Neuron (in vitro differentiated cells): ENCODE data around the gene WDR54.
A peak's percentile ranks its signal among the peaks of the same experiment; 100 is the strongest.

Experiments
- H2AFZ ChIP-seq: one replicate; pipeline ENCODE4 v1.6.1; 2013; ENCODE audit warnings: low read depth, mild to moderate bottlenecking, inconsistent platforms, low read length, moderate library complexity
- H3K27me3 ChIP-seq: one replicate; pipeline ENCODE4 v1.6.1; 2013; ENCODE audit warnings: low read length; ENCODE audit not compliant: insufficient read depth
- H3K36me3 ChIP-seq: one replicate; pipeline ENCODE4 v1.6.1; 2013; ENCODE audit warnings: low read length; ENCODE audit not compliant: insufficient read depth
- H3K4me1 ChIP-seq: one replicate; pipeline ENCODE4 v1.6.1; 2013; ENCODE audit warnings: low read length; ENCODE audit not compliant: insufficient read depth
- H3K4me3 ChIP-seq: 2 replicates; pipeline ENCODE4 v1.5.1; 2013; ENCODE audit warnings: mild to moderate bottlenecking, low read length, moderate library complexity
- H3K9me3 ChIP-seq: one replicate; pipeline ENCODE4 v1.6.1; 2013; ENCODE audit warnings: low read length

The WDR54 gene

GRCh38 chr2:74421221-74421870 lies at the start of gene WDR54, which contains the start of gene C2orf81:
TSS of gene WDR54 (plus strand) at chr2:74421730. CDS start at chr2:74422154, 424 bp downstream.
TSS of gene C2orf81 (minus strand) at chr2:74421619. CDS start at chr2:74421560, 59 bp downstream.
- no peaks in the 10 kb centered on the region for H3K9me3 ChIP-seq
- H3K4me3 ChIP-seq, result peak within 1 kb of the TSS; percentile 73
- H3K27me3 ChIP-seq, result no peaks in the 10 kb centered on the region
- H2AFZ ChIP-seq, result peak within 1 kb of the TSS; percentile 83
- peaks cover 19% of the 10 kb centered on the region for H3K36me3 ChIP-seq
- H3K4me1 ChIP-seq, result peaks cover 10% of the 10 kb centered on the region

GRCh38 chr2:74372674-74373073 lies 48.9 kb upstream of the WDR54 start:
- Histone ChIP-seq H3K9me3 (no peaks in the 10 kb centered on the region), H2AFZ (no peak overlapping the region), H3K4me3 (no peak overlapping the region), H3K36me3 (peaks cover 61% of the 10 kb centered on the region), H3K4me1 (peaks cover 27% of the 10 kb centered on the region), H3K27me3 (no peaks in the 10 kb centered on the region)

DNA sequence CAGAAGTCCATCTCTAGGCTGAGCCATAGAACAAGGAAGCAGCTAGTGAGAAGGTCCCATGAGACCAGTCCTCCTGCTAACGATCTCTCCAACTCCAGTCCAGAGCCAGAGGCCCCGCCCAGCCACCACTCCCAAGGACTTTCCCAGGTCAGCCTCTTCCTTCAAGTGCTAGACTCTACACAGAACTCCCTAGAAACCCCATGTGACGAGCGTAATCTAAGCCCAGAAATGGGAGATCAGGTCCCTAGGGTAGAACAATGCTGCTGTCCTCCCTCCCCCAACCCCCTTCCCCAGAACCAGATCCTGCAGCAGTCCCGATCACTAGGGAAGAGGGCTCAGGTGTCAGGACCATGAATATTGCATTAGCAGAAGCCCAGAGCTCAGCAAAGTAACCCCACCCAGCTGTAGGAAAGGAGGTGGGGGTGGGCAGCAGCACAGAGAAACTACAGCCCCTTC lies 48.3 kb upstream of the WDR54 start:
- Histone ChIP-seq H3K4me1 (peaks cover 27% of the 10 kb centered on the region), H3K36me3 (peaks cover 59% of the 10 kb centered on the region), H2AFZ (no peak overlapping the region), H3K9me3 (no peaks in the 10 kb centered on the region), H3K27me3 (no peaks in the 10 kb centered on the region), H3K4me3 (no peak overlapping the region)

DNA sequence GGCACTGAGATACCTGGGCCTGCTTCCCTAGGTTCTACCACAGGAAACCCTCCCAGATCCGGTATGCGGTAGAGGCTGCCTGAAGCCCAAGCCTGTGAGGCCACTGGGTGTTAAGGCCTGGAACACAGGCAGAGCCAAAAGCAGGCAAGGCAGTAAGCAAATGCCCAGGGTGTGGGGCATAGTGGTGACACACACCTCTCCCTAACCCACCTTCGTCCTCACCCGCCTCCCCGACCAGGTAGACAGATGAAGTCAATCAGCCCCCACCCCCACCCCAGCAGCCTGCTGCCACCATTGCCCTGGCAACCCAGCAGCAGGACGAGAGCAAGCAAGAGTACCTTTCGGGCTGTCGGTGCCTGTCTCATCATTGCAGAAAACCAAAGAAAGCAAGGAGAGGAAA lies 47.5 kb upstream of the WDR54 start:
- H2AFZ ChIP-seq, result no peak overlapping the region
- no peaks in the 10 kb centered on the region for H3K9me3 ChIP-seq
- peaks cover 27% of the 10 kb centered on the region for H3K4me1 ChIP-seq
- H3K36me3 ChIP-seq, result peaks cover 52% of the 10 kb centered on the region
- H3K27me3 ChIP-seq, result no peaks in the 10 kb centered on the region
- peak overlapping the region; percentile 41 for H3K4me3 ChIP-seq

- Histone ChIP-seq H3K9me3 (no peaks in the 10 kb centered on the region), H3K4me3 (peak overlapping the region; percentile 41), H2AFZ (no peak overlapping the region), H3K4me1 (peaks cover 31% of the 10 kb centered on the region), H3K27me3 (no peaks in the 10 kb centered on the region), H3K36me3 (peaks cover 47% of the 10 kb centered on the region)
Measured at GRCh38 chr2:74374509-74375205, 46.9 kb upstream of the WDR54 start.

DNA sequence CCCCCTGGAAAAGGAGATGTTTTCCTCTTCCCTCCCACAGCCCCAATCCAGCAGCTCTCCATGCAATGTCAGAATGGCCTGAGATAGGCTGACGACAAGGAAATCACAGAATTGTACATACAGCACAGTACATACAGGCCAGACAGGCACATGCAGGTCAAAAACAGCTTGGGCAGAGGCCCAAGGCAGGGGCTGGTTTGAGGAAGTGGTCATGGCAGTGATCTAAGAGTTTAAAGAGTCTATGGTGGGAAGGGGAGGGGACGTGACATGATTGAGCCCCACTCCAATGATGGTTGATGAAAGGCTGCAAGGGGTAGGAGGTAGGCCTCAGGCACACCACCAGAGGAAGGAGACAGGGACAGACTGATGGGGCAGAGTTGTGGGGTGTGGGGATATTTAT lies 45.7 kb upstream of the WDR54 start:
- H3K36me3 ChIP-seq, result peaks cover 36% of the 10 kb centered on the region
- no peaks in the 10 kb centered on the region for H3K27me3 ChIP-seq
- peaks cover 40% of the 10 kb centered on the region for H3K4me1 ChIP-seq
- no peak overlapping the region for H3K4me3 ChIP-seq
- no peak overlapping the region for H2AFZ ChIP-seq
- no peaks in the 10 kb centered on the region for H3K9me3 ChIP-seq

DNA sequence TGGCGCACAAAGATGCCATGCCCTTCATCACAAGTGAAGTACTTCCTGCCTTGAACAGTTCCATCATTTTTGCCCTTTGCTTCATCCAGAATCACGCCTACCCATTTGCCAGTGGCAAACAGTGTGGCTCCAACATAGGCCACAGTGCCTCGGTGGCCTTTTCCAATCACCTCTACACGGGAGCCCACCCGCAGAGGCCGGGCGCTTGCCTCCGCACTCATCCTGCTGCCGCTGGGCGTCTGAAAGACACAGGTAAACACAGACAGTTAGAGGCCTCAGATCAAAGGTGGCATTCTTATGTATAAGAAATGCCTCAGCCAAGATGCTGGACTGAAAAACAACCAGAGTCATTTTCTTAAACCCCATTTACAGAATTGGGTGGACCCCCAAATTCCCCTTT lies 43.5 kb upstream of the WDR54 start:
- Histone ChIP-seq H3K4me3 (no peak overlapping the region), H3K9me3 (no peaks in the 10 kb centered on the region), H3K36me3 (peaks cover 22% of the 10 kb centered on the region)

GRCh38 chr2:74379851-74380789 lies 41.4 kb upstream of the WDR54 start, which contains the start of gene DCTN1:
TSS of gene DCTN1 (minus strand) at chr2:74380311. CDS start at chr2:74380037, 274 bp downstream.
- peaks cover 27% of the 10 kb centered on the region for H3K36me3 ChIP-seq
- no peaks in the 10 kb centered on the region for H3K27me3 ChIP-seq
- H2AFZ ChIP-seq, result no peak within 1 kb of the TSS
- H3K9me3 ChIP-seq, result no peaks in the 10 kb centered on the region
- peaks cover 22% of the 10 kb centered on the region for H3K4me1 ChIP-seq
- H3K4me3 ChIP-seq, result peak within 1 kb of the TSS; percentile 26

More for the DNA sequence above, 43.5 kb upstream of the WDR54 start:
- no peaks in the 10 kb centered on the region for H3K27me3 ChIP-seq
- no peak overlapping the region for H2AFZ ChIP-seq
- H3K4me1 ChIP-seq, result peaks cover 36% of the 10 kb centered on the region

DNA sequence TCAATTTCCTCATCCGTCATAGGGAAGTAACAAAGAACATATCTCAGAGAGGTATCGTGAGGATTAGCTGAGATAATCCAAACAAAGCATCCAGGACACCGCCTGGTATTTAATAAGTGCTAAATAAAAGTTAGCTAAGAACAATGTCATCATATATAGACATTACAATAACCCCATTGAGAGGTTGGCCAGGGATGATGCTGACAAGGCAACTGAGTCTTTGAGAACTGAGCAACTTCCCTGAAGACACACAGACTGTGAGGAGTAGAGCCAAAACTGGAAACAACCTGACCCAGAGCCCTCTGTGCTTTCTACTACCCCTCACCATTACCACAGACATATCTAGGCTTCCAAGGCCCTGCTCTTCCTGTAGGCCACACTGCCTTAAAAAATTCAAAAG lies 39.8 kb upstream of the WDR54 start:
- H3K4me3 ChIP-seq, result no peak overlapping the region
- H3K27me3 ChIP-seq, result no peaks in the 10 kb centered on the region
- H2AFZ ChIP-seq, result no peak overlapping the region
- H3K9me3 ChIP-seq, result no peaks in the 10 kb centered on the region
- H3K36me3 ChIP-seq, result peaks cover 18% of the 10 kb centered on the region
- H3K4me1 ChIP-seq, result peaks cover 29% of the 10 kb centered on the region

GRCh38 chr2:74383254-74383653 lies 38.3 kb upstream of the WDR54 start:
- peaks cover 5% of the 10 kb centered on the region for H3K36me3 ChIP-seq
- H3K9me3 ChIP-seq, result no peaks in the 10 kb centered on the region
- H3K27me3 ChIP-seq, result no peaks in the 10 kb centered on the region
- peaks cover 29% of the 10 kb centered on the region for H3K4me1 ChIP-seq
- H3K4me3 ChIP-seq, result no peak overlapping the region
- no peak overlapping the region for H2AFZ ChIP-seq

DNA sequence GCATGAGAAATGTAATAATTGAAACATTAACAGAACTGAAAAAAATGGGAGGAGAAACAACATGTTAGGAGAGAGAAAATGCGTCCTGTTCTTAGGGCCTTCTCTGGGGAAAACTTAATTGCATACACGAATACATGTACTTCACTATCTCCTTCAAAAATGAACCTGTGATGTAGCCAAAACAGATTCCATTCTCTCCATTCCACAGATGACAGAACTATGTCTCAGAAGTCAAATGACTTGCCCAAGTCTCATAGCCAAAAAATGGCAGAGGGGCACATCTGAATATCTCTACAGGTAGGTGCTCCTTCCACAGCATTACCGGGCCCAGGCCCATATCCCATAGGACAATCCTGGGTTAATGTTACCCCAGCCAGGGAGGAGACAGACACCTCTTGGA lies 37.5 kb upstream of the WDR54 start:
- H3K9me3 ChIP-seq, result no peaks in the 10 kb centered on the region
- H3K27me3 ChIP-seq, result no peaks in the 10 kb centered on the region
- peaks cover 29% of the 10 kb centered on the region for H3K4me1 ChIP-seq
- H3K4me3 ChIP-seq, result no peak overlapping the region
- no peak overlapping the region for H2AFZ ChIP-seq
- H3K36me3 ChIP-seq, result peaks cover 5% of the 10 kb centered on the region

DNA sequence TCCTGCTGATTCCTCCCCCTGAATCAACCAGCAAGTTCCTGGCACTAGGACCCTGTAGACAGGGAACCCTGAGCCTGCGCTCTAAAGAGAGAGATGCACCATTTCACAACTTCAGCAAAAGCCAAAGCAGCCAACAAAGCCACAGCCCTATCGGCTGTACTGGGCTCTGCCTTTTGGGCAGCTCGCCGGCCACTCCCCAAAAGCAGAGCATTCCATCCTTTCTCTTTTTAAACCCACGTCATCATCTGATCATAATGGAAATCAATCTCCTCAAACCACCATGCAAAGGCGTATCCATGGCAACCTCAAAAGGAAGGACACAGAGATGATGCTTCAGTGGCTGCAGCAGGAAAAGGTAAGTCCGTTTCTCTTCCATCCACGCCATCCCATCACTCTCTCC lies 36.1 kb upstream of the WDR54 start:
- H3K4me1 ChIP-seq, result peaks cover 26% of the 10 kb centered on the region
- H3K9me3 ChIP-seq, result no peaks in the 10 kb centered on the region
- H3K4me3 ChIP-seq, result no peak overlapping the region
- H3K36me3 ChIP-seq, result peaks cover 5% of the 10 kb centered on the region
- no peak overlapping the region for H2AFZ ChIP-seq
- no peaks in the 10 kb centered on the region for H3K27me3 ChIP-seq

- H3K27me3 ChIP-seq, result no peaks in the 10 kb centered on the region
Measured at GRCh38 chr2:74387346-74387745, 34.2 kb upstream of the WDR54 start.

More at GRCh38 chr2:74387346-74387745, 34.2 kb upstream of the WDR54 start:
- no peak overlapping the region for H3K4me3 ChIP-seq
- peaks cover 28% of the 10 kb centered on the region for H3K4me1 ChIP-seq
- H3K9me3 ChIP-seq, result no peaks in the 10 kb centered on the region
- no peak overlapping the region for H2AFZ ChIP-seq
- peaks cover 5% of the 10 kb centered on the region for H3K36me3 ChIP-seq
